MM.1S (cell line): Measurements from ENCODE around the gene B4GALNT3.

Experiments
- DNase-seq: peaks from one replicate; pipeline ENCODE4 v3.0.0-alpha.2; 2015
- H2AFZ ChIP-seq: fragments of 300-600 bp; sonication (generic); 2 replicates; pipeline ENCODE4 v1.6.0; 2016; ENCODE audit warnings: antibody characterized with exemption, low read length
- H3F3A ChIP-seq: fragments of 300-600 bp; sonication (generic); 2 replicates; pipeline ENCODE4 v1.6.1; 2016; ENCODE audit warnings: mild to moderate bottlenecking, antibody characterized with exemption, low read length, moderate library complexity, mixed read lengths; ENCODE audit not compliant: insufficient read depth
- H3K27ac ChIP-seq: fragments of 300-600 bp; sonication (generic); 2 replicates; pipeline ENCODE4 v1.5.1; 2016; ENCODE audit warnings: mild to moderate bottlenecking, low read length
- H3K27me3 ChIP-seq: fragments of 300-600 bp; sonication (generic); replicated peaks from 2 replicates; pipeline ENCODE4 v1.6.0; 2016; ENCODE audit warnings: low read length; ENCODE audit not compliant: insufficient read depth
- H3K36me3 ChIP-seq: fragments of 300-600 bp; sonication (generic); replicated peaks from 2 replicates; pipeline ENCODE4 v1.6.1; 2016; ENCODE audit warnings: mild to moderate bottlenecking, low read length, mixed read lengths; ENCODE audit not compliant: insufficient read depth
- H3K4me1 ChIP-seq: fragments of 300-600 bp; sonication (generic); 2 replicates; pipeline ENCODE4 v1.6.1; 2016; ENCODE audit warnings: low read length, mixed read lengths
- H3K4me2 ChIP-seq: fragments of 300-600 bp; sonication (generic); 2 replicates; pipeline ENCODE4 v1.6.0; 2016; ENCODE audit warnings: low read depth, low read length
- H3K4me3 ChIP-seq: fragments of 300-600 bp; sonication (generic); 2 replicates; pipeline ENCODE4 v1.5.1; 2016; ENCODE audit warnings: low read length, mixed read lengths
- H3K79me2 ChIP-seq: fragments of 300-600 bp; sonication (generic); 2 replicates; pipeline ENCODE4 v1.6.1; 2016; ENCODE audit warnings: mixed run types, low read length, mixed read lengths
- H3K9ac ChIP-seq: fragments of 300-600 bp; sonication (generic); 2 replicates; pipeline ENCODE4 v1.6.1; 2016; ENCODE audit warnings: low read length, mixed read lengths
- H3K9me2 ChIP-seq: fragments of 300-600 bp; sonication (generic); replicated peaks from 2 replicates; pipeline ENCODE4 v1.6.1; 2016; ENCODE audit warnings: mild to moderate bottlenecking, low read length, mixed read lengths; ENCODE audit not compliant: insufficient read depth
- H3K9me3 ChIP-seq: fragments of 300-600 bp; sonication (generic); replicated peaks from 2 replicates; pipeline ENCODE4 v1.6.1; 2016; ENCODE audit warnings: mild to moderate bottlenecking, low read length, mixed read lengths; ENCODE audit not compliant: insufficient read depth
- H4K20me1 ChIP-seq: fragments of 300-600 bp; sonication (generic); 2 replicates; pipeline ENCODE4 v1.6.1; 2016; ENCODE audit warnings: mild to moderate bottlenecking, low read length, moderate library complexity, mixed read lengths; ENCODE audit not compliant: insufficient read depth
- CTCF ChIP-seq: fragments of 300-600 bp; sonication (generic); IDR thresholded peaks from 2 replicates; pipeline ENCODE4 v1.5.1; 2016; ENCODE audit warnings: antibody characterized with exemption, low read length, mixed read lengths
- EZH2 ChIP-seq: fragments of 300-600 bp; sonication (generic); optimal IDR thresholded peaks from 2 replicates; pipeline ENCODE3; 2017; ENCODE audit warnings: low read depth, mild to moderate bottlenecking, antibody characterized with exemption, low read length, mixed read lengths
- EZH2phosphoT487 ChIP-seq: fragments of 300-600 bp; sonication (generic); IDR thresholded peaks from 2 replicates; pipeline ENCODE4 v1.6.1; 2018; ENCODE audit warnings: antibody characterized with exemption, low read length

The B4GALNT3 gene

GRCh38 chr12:530308-530707, 70.6 kb downstream of the B4GALNT3 start:
- H3K9ac ChIP-seq: no peak overlapping the region
- DNase-seq: no peak
- H3K79me2 ChIP-seq: no peaks in the 10 kb centered on the region
- H2AFZ ChIP-seq: no peak overlapping the region
- no peaks in the 10 kb centered on the region for H3K9me3 ChIP-seq
- no peak overlapping the region for H3K4me3 ChIP-seq
- H3K36me3 ChIP-seq: no peaks in the 10 kb centered on the region
- H3K27ac ChIP-seq: no peak overlapping the region
- no peaks in the 10 kb centered on the region for H3K27me3 ChIP-seq
- TF ChIP-seq EZH2phosphoT487: no peak
- H3K4me2 ChIP-seq: no peak overlapping the region
- no peaks in the 10 kb centered on the region for H3F3A ChIP-seq
- H3K4me1 ChIP-seq: no peaks in the 10 kb centered on the region
- no peaks in the 10 kb centered on the region for H3K9me2 ChIP-seq
- H4K20me1 ChIP-seq: no peaks in the 10 kb centered on the region

- Histone ChIP-seq H4K20me1 (no peaks in the 10 kb centered on the region), H3K4me2 (no peak overlapping the region), H3K4me3 (no peak overlapping the region), H3K79me2 (no peaks in the 10 kb centered on the region), H3K27ac (no peak overlapping the region), H3K9ac (no peak overlapping the region), H3F3A (no peaks in the 10 kb centered on the region), H2AFZ (no peak overlapping the region), H3K9me2 (no peaks in the 10 kb centered on the region), H3K9me3 (no peaks in the 10 kb centered on the region), H3K4me1 (no peaks in the 10 kb centered on the region), H3K36me3 (no peaks in the 10 kb centered on the region), H3K27me3 (no peaks in the 10 kb centered on the region)
- no peak for DNase-seq
- TF ChIP-seq CTCF (no peak), EZH2 (no peak), EZH2phosphoT487 (no peak)
Measured at GRCh38 chr12:530821-531220, 71.1 kb downstream of the B4GALNT3 start.

GRCh38 chr12:531951-532585, 72.3 kb downstream of the B4GALNT3 start:
- Histone ChIP-seq H3K27me3 (0 out of 2 replicates have a peak, but pooled peaks cover 6% of the 10 kb centered on the region), H3K9me3 (no peaks in the 10 kb centered on the region), H3K4me3 (no peak overlapping the region), H3K4me1 (no peaks in the 10 kb centered on the region), H3K27ac (no peak overlapping the region), H3K36me3 (no peaks in the 10 kb centered on the region), H3F3A (no peaks in the 10 kb centered on the region), H3K9me2 (no peaks in the 10 kb centered on the region), H4K20me1 (no peaks in the 10 kb centered on the region), H3K4me2 (no peak overlapping the region), H2AFZ (no peak overlapping the region), H3K79me2 (no peaks in the 10 kb centered on the region), H3K9ac (no peak overlapping the region)
- DNase-seq: no peak
- TF ChIP-seq EZH2phosphoT487 (no peak), CTCF (no peak), EZH2 (no peak)

- no peaks in the 10 kb centered on the region for H3F3A ChIP-seq
- H3K9me2 ChIP-seq: no peaks in the 10 kb centered on the region
- DNase-seq: no peak
- H3K27ac ChIP-seq: no peak overlapping the region
- no peak overlapping the region for H3K4me2 ChIP-seq
- H2AFZ ChIP-seq: no peak overlapping the region
- 0 out of 2 replicates have a peak, but pooled peaks cover 6% of the 10 kb centered on the region for H3K27me3 ChIP-seq
- no peaks in the 10 kb centered on the region for H3K4me1 ChIP-seq
- H3K9me3 ChIP-seq: no peaks in the 10 kb centered on the region
- no peak overlapping the region for H3K9ac ChIP-seq
- H3K79me2 ChIP-seq: no peaks in the 10 kb centered on the region
- H3K4me3 ChIP-seq: no peak overlapping the region
- no peaks in the 10 kb centered on the region for H4K20me1 ChIP-seq
- H3K36me3 ChIP-seq: no peaks in the 10 kb centered on the region
- no peak for TF ChIP-seq CTCF
- no peak for TF ChIP-seq EZH2phosphoT487
- no peak for TF ChIP-seq EZH2
Measured at GRCh38 chr12:532908-533565, 73.3 kb downstream of the B4GALNT3 start.
